OCI-M2 (cell line): ENCODE measurements around the gene PLEKHA5.
"Not testable (repeated sequence)": the region's sequence is repeated elsewhere in the genome, so short reads cannot be mapped to it uniquely, and the experiment has no call there.

Experiments
- DNase-seq: peaks from one replicate; lab custom pipeline; 2025; ENCODE audit not compliant: unreplicated experiment; lab: John Stamatoyannopoulos, UW

Gene PLEKHA5

GRCh38 chr12:19273482-19274330, 144.2 kb downstream of the PLEKHA5 start:
- DNase-seq = no peak

GRCh38 chr12:19276767-19277166, 147.2 kb downstream of the PLEKHA5 start:
- no peak for DNase-seq

GRCh38 chr12:19277711-19278110, 148.2 kb downstream of the PLEKHA5 start:
- DNase-seq = no peak

- DNase-seq = no peak
Measured at GRCh38 chr12:19278407-19278806, 148.9 kb downstream of the PLEKHA5 start.

GRCh38 chr12:19282133-19282699, 152.7 kb downstream of the PLEKHA5 start:
- DNase-seq = no peak

GRCh38 chr12:19284658-19285057, 155.1 kb downstream of the PLEKHA5 start:
- no peak for DNase-seq

GRCh38 chr12:19285793-19286448, 156.4 kb downstream of the PLEKHA5 start:
- DNase-seq = no peak

GRCh38 chr12:19287302-19287701, 157.8 kb downstream of the PLEKHA5 start:
- no peak for DNase-seq

- DNase-seq = no peak
Measured at GRCh38 chr12:19288161-19288560, 158.6 kb downstream of the PLEKHA5 start.

GRCh38 chr12:19288603-19289244, 159.2 kb downstream of the PLEKHA5 start:
- no peak for DNase-seq

- no peak for DNase-seq
Measured at GRCh38 chr12:19298836-19299605, 169.5 kb downstream of the PLEKHA5 start.

GRCh38 chr12:19299765-19300164, 170.2 kb downstream of the PLEKHA5 start:
- no peak for DNase-seq

- DNase-seq = no peak
Measured at GRCh38 chr12:19301223-19301622, 171.7 kb downstream of the PLEKHA5 start.

GRCh38 chr12:19301688-19302087, 172.2 kb downstream of the PLEKHA5 start:
- DNase-seq = no peak

- no peak for DNase-seq
Measured at GRCh38 chr12:19302100-19302640, 172.6 kb downstream of the PLEKHA5 start.

GRCh38 chr12:19303496-19303895, 174.0 kb downstream of the PLEKHA5 start:
- DNase-seq = no peak

- no peak for DNase-seq
Measured at GRCh38 chr12:19304149-19304750, 174.7 kb downstream of the PLEKHA5 start.

- DNase-seq = not testable (repeated sequence)
Measured at GRCh38 chr12:19305621-19306020, 176.1 kb downstream of the PLEKHA5 start.

- no peak for DNase-seq
Measured at GRCh38 chr12:19306366-19306765, 176.8 kb downstream of the PLEKHA5 start.

GRCh38 chr12:19307451-19307850, 177.9 kb downstream of the PLEKHA5 start:
- DNase-seq = no peak
